GM12873 (cell line): Measurements from ENCODE around the gene EID2B.

Experiments used
- TF ChIP-seq, protein P1 (sequence below): IDR thresholded peaks from 2 replicates; pipeline ENCODE4 v1.5.1; 2012; ENCODE audit warnings: low read depth, mild to moderate bottlenecking, moderate library complexity, low read length, control low read depth; ENCODE audit not compliant: insufficient read depth; ENCODE audit errors: missing control alignments

EID2B gene

GRCh38 chr19:39531834-39532232, 819 bp downstream of the EID2B start:
- TF ChIP-seq, protein P1, sequence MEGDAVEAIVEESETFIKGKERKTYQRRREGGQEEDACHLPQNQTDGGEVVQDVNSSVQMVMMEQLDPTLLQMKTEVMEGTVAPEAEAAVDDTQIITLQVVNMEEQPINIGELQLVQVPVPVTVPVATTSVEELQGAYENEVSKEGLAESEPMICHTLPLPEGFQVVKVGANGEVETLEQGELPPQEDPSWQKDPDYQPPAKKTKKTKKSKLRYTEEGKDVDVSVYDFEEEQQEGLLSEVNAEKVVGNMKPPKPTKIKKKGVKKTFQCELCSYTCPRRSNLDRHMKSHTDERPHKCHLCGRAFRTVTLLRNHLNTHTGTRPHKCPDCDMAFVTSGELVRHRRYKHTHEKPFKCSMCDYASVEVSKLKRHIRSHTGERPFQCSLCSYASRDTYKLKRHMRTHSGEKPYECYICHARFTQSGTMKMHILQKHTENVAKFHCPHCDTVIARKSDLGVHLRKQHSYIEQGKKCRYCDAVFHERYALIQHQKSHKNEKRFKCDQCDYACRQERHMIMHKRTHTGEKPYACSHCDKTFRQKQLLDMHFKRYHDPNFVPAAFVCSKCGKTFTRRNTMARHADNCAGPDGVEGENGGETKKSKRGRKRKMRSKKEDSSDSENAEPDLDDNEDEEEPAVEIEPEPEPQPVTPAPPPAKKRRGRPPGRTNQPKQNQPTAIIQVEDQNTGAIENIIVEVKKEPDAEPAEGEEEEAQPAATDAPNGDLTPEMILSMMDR = no peak

DNA sequence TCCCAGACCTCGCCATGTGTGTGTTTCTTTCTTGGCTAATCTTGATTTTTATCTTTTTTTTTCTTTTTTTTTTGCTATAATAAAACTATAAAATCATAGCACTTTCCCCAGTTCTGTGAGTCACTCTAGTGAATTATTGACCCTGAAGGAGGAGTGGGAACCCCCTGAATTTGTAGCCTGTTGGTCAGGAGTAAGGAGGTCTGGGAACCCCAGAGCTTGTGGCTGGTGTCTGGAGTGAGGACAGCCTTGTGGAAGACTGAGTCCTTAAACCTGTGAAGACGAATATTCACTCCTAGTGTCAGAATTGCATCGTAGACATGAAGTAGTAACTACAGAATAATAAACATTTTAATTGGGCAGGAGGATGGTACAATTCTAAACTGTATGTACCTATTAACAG, 7.4 kb downstream of the EID2B start:
- TF ChIP-seq, protein P1 = no peak

DNA sequence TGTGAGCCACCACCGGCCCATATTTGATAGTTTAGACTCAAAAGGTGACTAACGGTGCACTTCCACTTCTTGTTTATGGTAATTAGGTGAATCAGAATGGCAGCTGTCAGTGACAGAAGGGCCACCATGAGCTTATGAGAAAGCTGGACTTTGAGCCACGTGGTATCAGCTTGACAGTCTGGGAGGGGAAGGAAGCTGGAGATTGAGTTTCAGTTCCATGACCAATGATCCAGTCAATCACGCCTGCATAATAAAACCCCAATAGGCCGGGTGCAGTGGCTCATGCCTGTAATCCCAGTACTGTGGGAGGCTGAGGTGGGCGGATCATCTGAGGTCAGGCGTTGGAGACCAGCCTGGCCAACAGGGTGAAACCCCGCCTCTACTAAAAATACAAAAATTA, 8.2 kb downstream of the EID2B start:
- TF ChIP-seq, protein P1 = no peak

GRCh38 chr19:39520541-39521484, 11.8 kb downstream of the EID2B start:
- TF ChIP-seq, protein P1 = no peak

DNA sequence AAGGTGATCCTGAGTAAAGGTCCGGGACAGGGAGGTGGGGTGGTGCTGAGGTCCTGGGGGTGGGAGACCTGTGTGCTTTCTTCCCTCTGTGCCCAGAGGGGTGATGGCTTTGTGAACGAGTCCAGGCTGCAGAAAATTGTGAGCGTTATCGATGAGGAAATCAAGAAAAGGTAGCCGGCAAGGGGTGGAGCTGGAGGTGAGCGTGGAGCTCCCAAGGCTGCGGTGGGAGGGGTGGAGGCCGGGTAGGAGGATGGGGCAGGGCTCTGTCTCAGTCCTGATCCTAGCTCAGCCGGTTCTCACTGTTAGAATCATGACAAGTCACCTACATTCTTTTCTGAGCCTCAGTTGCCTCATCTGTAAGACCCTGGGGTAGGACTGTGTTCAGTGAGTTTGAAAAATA, 13.7 kb downstream of the EID2B start:
- TF ChIP-seq, protein P1 = no peak

DNA sequence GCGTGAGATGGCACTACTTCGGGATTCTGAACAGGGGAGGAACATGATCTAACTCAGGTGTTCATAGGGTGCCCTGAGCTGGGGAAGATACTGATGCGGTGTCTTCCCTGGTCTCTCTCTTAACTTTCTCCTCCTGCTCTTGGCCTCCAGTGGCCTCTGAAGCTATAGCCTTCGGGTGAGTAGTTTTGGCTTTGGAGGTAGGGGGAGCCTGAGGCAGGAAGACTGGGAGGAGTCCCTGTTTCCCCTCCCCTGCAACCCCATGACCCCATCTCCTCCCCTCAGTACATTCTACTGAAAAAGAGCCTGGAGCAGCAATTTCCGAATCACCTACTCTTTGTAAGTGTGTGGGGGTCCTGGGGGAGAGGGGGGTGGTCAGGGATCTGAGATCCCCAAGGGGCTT, 14.2 kb downstream of the EID2B start:
- TF ChIP-seq, protein P1 = no peak

- TF ChIP-seq, protein P1 = no peak
Observed at GRCh38 chr19:39517432-39517831, 15.2 kb downstream of the EID2B start.
